PC-9 (cell line): ENCODE results near the gene LRATD1.

Experiments
- EZH2 ChIP-seq: fragments of 200-600 bp; sonication (generic); IDR thresholded peaks from 2 replicates; pipeline ENCODE4 v1.8.0; 2017; ENCODE audit warnings: antibody characterized with exemption, low read depth
- TF ChIP-seq, protein P1 (sequence below): fragments of 200-600 bp; sonication (generic); conservative IDR thresholded peaks from 2 replicates; pipeline ENCODE4 v1.6.1; 2017; ENCODE audit warnings: mixed run types, antibody characterized with exemption, mild to moderate bottlenecking, moderate library complexity

DNA sequence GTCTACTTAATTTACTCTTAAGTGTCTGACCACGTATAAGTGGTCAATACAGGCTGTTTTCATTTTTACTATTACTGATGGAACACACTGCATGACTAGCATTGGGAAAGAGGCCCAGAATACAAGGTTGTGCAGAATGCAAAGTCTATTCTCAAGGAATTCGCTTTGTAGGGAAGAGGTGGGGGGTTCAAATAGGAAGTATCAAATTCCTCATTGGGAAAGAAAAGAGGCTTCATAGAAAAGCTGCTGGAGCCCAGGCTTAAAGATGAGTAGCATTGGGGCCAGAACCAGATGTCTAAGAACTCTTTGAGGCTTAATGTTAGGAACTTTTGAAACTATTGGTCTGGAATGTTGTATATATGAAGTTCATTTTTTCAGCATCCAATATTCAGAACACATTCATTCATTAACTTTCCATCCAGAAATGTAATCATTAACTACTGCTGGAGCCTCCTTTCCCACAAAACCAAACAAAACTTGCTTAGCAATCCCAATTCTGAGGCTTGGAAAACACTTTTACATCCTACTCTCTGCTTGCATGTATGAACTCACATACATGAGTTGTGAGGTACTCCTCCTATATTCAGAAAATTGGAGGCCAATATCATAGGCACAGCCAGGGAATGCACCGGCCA, 994 bp upstream of the LRATD1 start:
- TF ChIP-seq, protein P1, sequence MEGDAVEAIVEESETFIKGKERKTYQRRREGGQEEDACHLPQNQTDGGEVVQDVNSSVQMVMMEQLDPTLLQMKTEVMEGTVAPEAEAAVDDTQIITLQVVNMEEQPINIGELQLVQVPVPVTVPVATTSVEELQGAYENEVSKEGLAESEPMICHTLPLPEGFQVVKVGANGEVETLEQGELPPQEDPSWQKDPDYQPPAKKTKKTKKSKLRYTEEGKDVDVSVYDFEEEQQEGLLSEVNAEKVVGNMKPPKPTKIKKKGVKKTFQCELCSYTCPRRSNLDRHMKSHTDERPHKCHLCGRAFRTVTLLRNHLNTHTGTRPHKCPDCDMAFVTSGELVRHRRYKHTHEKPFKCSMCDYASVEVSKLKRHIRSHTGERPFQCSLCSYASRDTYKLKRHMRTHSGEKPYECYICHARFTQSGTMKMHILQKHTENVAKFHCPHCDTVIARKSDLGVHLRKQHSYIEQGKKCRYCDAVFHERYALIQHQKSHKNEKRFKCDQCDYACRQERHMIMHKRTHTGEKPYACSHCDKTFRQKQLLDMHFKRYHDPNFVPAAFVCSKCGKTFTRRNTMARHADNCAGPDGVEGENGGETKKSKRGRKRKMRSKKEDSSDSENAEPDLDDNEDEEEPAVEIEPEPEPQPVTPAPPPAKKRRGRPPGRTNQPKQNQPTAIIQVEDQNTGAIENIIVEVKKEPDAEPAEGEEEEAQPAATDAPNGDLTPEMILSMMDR, result no peak
- no peak for TF ChIP-seq EZH2
